NCI-H82 treated with DMSO at 0.1 percent for 48 hours (cell line): ENCODE measurements around the gene HABP2.

Experiments
- DNase-seq: peaks from one replicate; lab custom pipeline; 2025; ENCODE audit not compliant: unreplicated experiment; lab: John Stamatoyannopoulos, UW

HABP2 gene

DNA sequence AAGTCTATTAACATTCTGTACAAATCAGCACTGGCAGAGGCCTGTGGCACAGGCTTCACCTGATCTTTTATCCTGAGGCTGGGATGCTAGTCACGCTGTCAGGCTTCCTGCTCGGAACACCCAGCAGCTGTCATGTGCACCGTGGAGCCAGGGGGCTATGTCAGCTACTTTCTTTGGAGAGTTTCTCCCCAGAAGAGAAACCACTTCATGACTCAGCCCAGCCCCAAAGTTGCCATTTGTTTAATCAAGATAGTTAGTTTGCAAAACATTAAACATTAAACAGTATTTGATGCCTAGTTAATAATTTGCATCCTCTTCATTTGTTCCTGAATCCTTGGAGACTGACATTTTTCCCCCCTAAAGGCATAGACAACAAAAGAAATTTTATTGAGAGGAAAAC, at the start of gene HABP2:
HABP2 (plus strand) TSS at position 353 of the 400 bp plus-strand sequence. CDS start 69 bp downstream, outside the sequence.
- no peak for DNase-seq

DNA sequence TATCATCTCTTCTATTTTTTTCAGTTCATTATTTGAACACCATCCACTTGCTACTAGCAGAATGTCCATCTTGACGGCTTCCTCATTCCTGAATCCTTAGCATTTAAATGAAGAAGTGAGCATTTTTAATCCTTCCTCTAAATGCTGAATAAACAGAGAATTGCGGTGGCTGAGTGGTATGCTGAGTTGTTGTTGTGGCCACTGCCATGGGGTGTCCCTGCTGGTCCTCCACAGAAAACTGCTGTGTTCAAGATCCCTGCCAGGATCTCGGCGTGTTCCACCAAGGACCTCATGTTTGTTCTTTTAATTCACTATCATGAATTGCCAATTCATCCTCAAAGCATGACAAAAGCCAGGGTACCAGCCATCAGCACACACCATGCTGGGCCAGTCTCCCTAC, 48.9 kb upstream of the HABP2 start:
- no peak for DNase-seq

GRCh38 chr10:113504423-113504822, 48.4 kb upstream of the HABP2 start:
- DNase-seq: no peak

GRCh38 chr10:113506476-113506875, 46.4 kb upstream of the HABP2 start:
- DNase-seq: no peak

GRCh38 chr10:113511419-113511818, 41.4 kb upstream of the HABP2 start:
- no peak for DNase-seq

- DNase-seq: no peak
These were observed 37.7 kb upstream of the HABP2 start for GRCh38 chr10:113515161-113515560.

- DNase-seq: no peak
These were observed 37.3 kb upstream of the HABP2 start for GRCh38 chr10:113515601-113516000.

- no peak for DNase-seq
These were observed 36.8 kb upstream of the HABP2 start for GRCh38 chr10:113516061-113516460.

GRCh38 chr10:113517165-113517900, 35.5 kb upstream of the HABP2 start:
- DNase-seq: no peak

- no peak for DNase-seq
These were observed 35.0 kb upstream of the HABP2 start for GRCh38 chr10:113517901-113518260.

GRCh38 chr10:113518415-113518814, 34.4 kb upstream of the HABP2 start:
- no peak for DNase-seq

GRCh38 chr10:113518816-113519591, 33.8 kb upstream of the HABP2 start:
- DNase-seq: no peak

DNA sequence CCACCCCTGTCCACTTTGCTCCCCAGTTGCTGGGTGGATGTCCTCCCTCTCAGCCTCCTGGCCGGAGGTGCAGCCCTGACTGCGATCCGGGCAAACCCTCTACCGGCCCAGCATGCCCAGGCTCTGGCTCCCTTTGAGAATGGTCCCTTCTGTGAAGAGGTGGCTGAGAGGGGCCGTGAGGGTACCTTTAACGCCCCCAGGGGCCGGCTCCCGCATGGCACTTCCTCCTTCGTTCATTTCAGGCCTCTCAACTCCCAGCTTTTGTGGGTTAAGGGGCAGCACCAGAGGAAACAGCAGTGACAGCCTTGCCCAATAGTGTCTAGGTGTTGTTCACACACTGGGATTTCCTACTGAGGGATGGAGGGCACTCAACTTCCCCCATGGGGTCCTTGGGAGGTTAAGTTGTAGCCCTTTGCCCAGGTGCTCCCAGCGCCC, 33.2 kb upstream of the HABP2 start:
- DNase-seq: no peak

DNA sequence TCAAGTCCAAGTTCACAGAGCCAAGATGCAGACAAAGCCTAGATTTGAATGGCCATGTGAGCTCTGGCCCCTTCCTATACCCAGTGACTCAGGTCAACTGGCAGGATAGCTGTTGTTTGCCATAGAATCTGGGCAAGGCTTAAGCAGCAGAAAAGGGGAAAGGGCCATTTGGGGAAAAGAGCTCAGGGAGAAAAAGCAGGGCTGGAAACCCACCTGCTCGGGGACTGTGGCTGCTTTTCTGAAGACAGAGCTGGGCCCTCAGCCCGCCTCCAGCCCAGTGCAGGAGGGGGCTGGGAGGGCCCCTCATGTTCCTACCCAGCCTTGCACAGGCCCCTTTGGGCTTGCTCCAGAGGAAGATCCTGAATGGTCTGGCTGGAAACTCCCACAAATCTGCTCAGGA, 32.6 kb upstream of the HABP2 start:
- DNase-seq: no peak

- DNase-seq: peak; percentile 8
These were observed 32.0 kb upstream of the HABP2 start for GRCh38 chr10:113520690-113521474.

DNA sequence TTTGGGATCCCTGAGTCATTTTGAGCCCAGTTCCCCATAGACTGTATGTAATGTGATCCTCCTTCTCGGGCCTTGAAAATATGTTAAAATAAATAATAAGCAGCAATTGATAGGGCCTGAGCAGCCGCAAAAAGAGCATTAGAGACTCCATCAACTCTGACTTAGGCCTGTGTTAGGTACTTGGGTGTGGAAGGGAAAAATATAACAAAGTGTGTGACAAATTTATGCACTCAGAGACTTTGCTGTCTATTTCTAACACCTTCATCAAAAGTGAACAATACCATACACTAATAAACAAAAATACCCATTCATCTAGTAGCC, 31.4 kb upstream of the HABP2 start:
- DNase-seq: no peak

GRCh38 chr10:113522460-113522859, 30.4 kb upstream of the HABP2 start:
- no peak for DNase-seq

GRCh38 chr10:113523071-113523470, 29.8 kb upstream of the HABP2 start:
- DNase-seq: no peak

DNA sequence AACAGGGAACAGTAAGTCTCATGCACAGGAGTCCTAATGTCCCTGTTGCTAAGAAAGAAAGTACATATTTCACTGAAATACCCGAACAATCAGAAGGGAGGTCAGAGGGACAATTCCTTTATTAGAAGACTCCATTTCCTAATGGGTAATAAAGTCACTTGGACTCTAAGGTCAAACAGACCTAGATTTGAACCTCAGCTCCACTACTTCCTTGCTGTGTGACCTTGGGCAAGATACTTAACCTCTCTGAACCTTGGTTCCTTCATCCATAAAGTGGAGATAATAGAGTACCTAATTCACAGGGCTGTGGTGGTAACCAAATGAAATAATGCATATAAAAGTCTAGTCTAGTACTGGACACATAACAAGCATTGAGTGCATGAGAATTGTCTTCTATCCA, 29.2 kb upstream of the HABP2 start:
- DNase-seq: no peak

DNA sequence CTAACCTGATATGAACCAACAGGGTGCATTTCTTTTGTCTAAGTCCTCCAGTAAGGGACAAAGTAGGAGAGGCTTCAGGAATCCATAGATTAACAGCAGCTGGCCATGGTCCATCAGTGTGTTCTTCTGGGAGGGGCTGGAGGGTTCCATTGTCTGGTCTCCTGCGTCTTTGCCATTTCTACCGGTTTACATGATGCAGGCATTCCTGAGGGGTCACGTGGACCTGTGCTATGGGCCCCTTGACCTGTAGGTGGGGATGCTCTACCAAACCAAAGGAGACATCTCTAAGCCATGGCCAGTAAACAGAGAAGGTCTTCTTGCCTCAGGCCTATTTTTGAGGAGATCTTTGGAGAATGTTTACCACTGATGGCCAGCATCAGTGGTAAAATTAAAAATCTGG, 28.7 kb upstream of the HABP2 start:
- no peak for DNase-seq

- DNase-seq: no peak
These were observed 28.0 kb upstream of the HABP2 start for GRCh38 chr10:113524539-113525490.
